Small intestine (tissue), 7 donors: ENCODE data around the gene UBAC1. TPM values are rescaled to one million over a fixed set of nuclear protein-coding genes. Genes with fewer than 3 reads are reported as not detected.
A peak's percentile ranks its signal among the peaks of the same experiment; 100 is the strongest.

Experiments used
- DNase-seq, 2 donors: peaks; one replicate each; pipeline versions ENCODE4 v3.0.0 to v3.0.0-alpha.2; 2013
- FAIRE-seq: peaks from 2 replicates; lab custom pipeline; 2012; peaks lifted over from hg19 to GRCh38; lab: Jason Lieb, UNC
- H3K27ac ChIP-seq, 3 donors: one replicate each; pipeline ENCODE4 v1.5.1; 2013; ENCODE audit warnings: low read length in 2 of 3, mild to moderate bottlenecking in 2 of 3, control low read depth in 1 of 3, inconsistent platforms in 1 of 3, low read depth in 1 of 3, moderate library complexity in 1 of 3
- H3K27me3 ChIP-seq, 3 donors: one replicate each; pipeline ENCODE4 v1.6.1; 2013; ENCODE audit warnings: low read length in 3 of 3, inconsistent platforms in 1 of 3; ENCODE audit not compliant: control insufficient read depth in 3 of 3, insufficient read depth in 3 of 3
- H3K36me3 ChIP-seq, 3 donors: one replicate each; pipeline ENCODE4 v1.6.1; 2013; ENCODE audit warnings: low read length in 3 of 3, inconsistent platforms in 1 of 3, low read depth in 1 of 3, mild to moderate bottlenecking in 1 of 3, moderate library complexity in 1 of 3; ENCODE audit not compliant: control insufficient read depth in 3 of 3, insufficient read depth in 2 of 3
- H3K4me1 ChIP-seq, 3 donors: one replicate each; pipeline ENCODE4 v1.6.1; 2013; ENCODE audit warnings: low read length in 2 of 3, inconsistent platforms in 1 of 3, low read depth in 1 of 3, mild to moderate bottlenecking in 1 of 3, moderate library complexity in 1 of 3; ENCODE audit not compliant: control insufficient read depth in 3 of 3, insufficient read depth in 2 of 3
- H3K4me3 ChIP-seq, 3 donors: one replicate each; pipeline ENCODE4 v1.5.1; 2013; ENCODE audit warnings: low read length in 3 of 3, control low read depth in 1 of 3, inconsistent platforms in 1 of 3, low read depth in 1 of 3, mild to moderate bottlenecking in 1 of 3, moderate library complexity in 1 of 3
- H3K9me3 ChIP-seq, 2 donors: one replicate each; pipeline ENCODE4 v1.6.1; 2013; ENCODE audit warnings: low read depth in 1 of 2, low read length in 1 of 2; ENCODE audit not compliant: control insufficient read depth in 2 of 2, insufficient read depth in 1 of 2
- WGBS, 3 donors: extraction: QIAGEN DNeasy Blood & Tissue Kit; methylation state at CpG; one replicate each; pipeline ENCODE4 v1.1.7; 2013; 5-methylcytosine and 5-hydroxymethylcytosine counted together
- polyA plus RNA-seq, 4 donors: library from polyadenylated mRNA; stranded (reverse) in 3 of 4; unstranded in 1 of 4; fragments of 200-250 nt in 3 of 4; fragments of 120-200 nt in 1 of 4; gene quantifications; one replicate each; pipeline versions ENCODE4 v1.2.1 to v1.2.3, GENCODE V29; 2013
- donor health status: healthy with polysubstance abuse.
- donor health status: control.
- donor health status: control.
- donor health status: Bipolar disorder and iron deficiency.
- donor health status: healthy.

The UBAC1 gene
- polyA plus RNA-seq, 4 donors = 19.9 to 78.5 (median 63.3) TPM

- Histone ChIP-seq H3K27me3 (no peaks in the 10 kb centered on the region), H3K4me1 (peaks cover 2 to 18% (median 15%) of the 10 kb centered on the region in 3 donors), H3K4me3 (no peak overlapping the region), H3K36me3 (peaks cover 6 to 34% (median 11%) of the 10 kb centered on the region in 3 donors), H3K9me3 (peaks cover 0 to 58% of the 10 kb centered on the region in 2 donors), H3K27ac (no peak overlapping the region)
- WGBS, 3 donors = 79 to 98% (median 88%) methylated on average over 2 of the region's 2 CpGs
- FAIRE-seq = no peak
- no peak for DNase-seq
Observed at GRCh38 chr9:135910216-135910615, 51.0 kb downstream of the UBAC1 start.

GRCh38 chr9:135909371-135909770 lies 51.8 kb downstream of the UBAC1 start:
- no peak for DNase-seq
- no peak for FAIRE-seq
- Histone ChIP-seq H3K27ac (no peak overlapping the region), H3K27me3 (no peaks in the 10 kb centered on the region), H3K9me3 (peaks cover 0 to 50% of the 10 kb centered on the region in 2 donors), H3K4me1 (peaks cover 2 to 19% (median 18%) of the 10 kb centered on the region in 3 donors), H3K36me3 (peaks cover 6 to 30% (median 6%) of the 10 kb centered on the region in 3 donors), H3K4me3 (no peak overlapping the region)
- WGBS, 3 donors = 94 to 96% (median 95%) methylated on average over 6 of the region's 6 CpGs

GRCh38 chr9:135908754-135909204 lies 52.4 kb downstream of the UBAC1 start:
- Histone ChIP-seq H3K4me3 (no peak overlapping the region), H3K27ac (no peak overlapping the region), H3K4me1 (peaks cover 2 to 19% (median 18%) of the 10 kb centered on the region in 3 donors), H3K36me3 (peaks cover 5 to 32% (median 6%) of the 10 kb centered on the region in 3 donors), H3K27me3 (no peaks in the 10 kb centered on the region), H3K9me3 (peaks cover 0 to 44% of the 10 kb centered on the region in 2 donors)
- 85 to 93% (median 91%) methylated on average over 12 of the region's 12 CpGs for WGBS, 3 donors
- no peak for FAIRE-seq
- DNase-seq = no peak

GRCh38 chr9:135908093-135908753 lies 53.0 kb downstream of the UBAC1 start:
- Histone ChIP-seq H3K27me3 (no peaks in the 10 kb centered on the region), H3K36me3 (peaks cover 0 to 28% (median 4%) of the 10 kb centered on the region in 3 donors), H3K4me1 (peaks cover 2 to 19% (median 18%) of the 10 kb centered on the region in 3 donors), H3K4me3 (peak overlapping the region; percentile 45 to 77 (median 73)), H3K27ac (peak overlapping the region in 2 of 3 donors; percentile 48 to 52), H3K9me3 (peaks cover 0 to 38% of the 10 kb centered on the region in 2 donors)
- 16 to 22% (median 18%) methylated on average over 41 to 42 of the region's 42 CpGs for WGBS, 3 donors
- no peak for FAIRE-seq
- DNase-seq = no peak

- H3K4me1 ChIP-seq = peaks cover 2 to 19% (median 18%) of the 10 kb centered on the region in 3 donors
- no peak for FAIRE-seq
- 0 to 1% (median 1%) methylated on average over 20 to 91 of the region's 91 CpGs for WGBS, 3 donors
Observed at GRCh38 chr9:135907431-135908092, 53.6 kb downstream of the UBAC1 start, which contains the start of gene CAMSAP1. CAMSAP1 (minus strand) TSS chr9:135907546; CDS start chr9:135907159, 387 bp downstream.

GRCh38 chr9:135907006-135907430 lies 54.2 kb downstream of the UBAC1 start:
- DNase-seq = peak; percentile 6 to 59
- FAIRE-seq = no peak
- Histone ChIP-seq H3K4me3 (peak overlapping the region in 2 of 3 donors; percentile 74 to 95), H3K9me3 (peaks cover 0 to 30% of the 10 kb centered on the region in 2 donors), H3K27me3 (no peaks in the 10 kb centered on the region), H3K36me3 (peaks cover 0 to 24% (median 3%) of the 10 kb centered on the region in 3 donors), H3K27ac (peak overlapping the region in 1 of 3 donors; percentile 49), H3K4me1 (peaks cover 2 to 19% (median 18%) of the 10 kb centered on the region in 3 donors)
- 0 to 1% (median 1%) methylated on average over 19 to 69 of the region's 69 CpGs for WGBS, 3 donors

More at GRCh38 chr9:135907431-135908092, 53.6 kb downstream of the UBAC1 start, which contains the start of gene CAMSAP1:
- Histone ChIP-seq H3K9me3 (peaks cover 0 to 34% of the 10 kb centered on the region in 2 donors), H3K36me3 (peaks cover 0 to 27% (median 3%) of the 10 kb centered on the region in 3 donors), H3K27ac (peak within 1 kb of the TSS in 2 of 3 donors; percentile 49 to 52), H3K4me3 (peak within 1 kb of the TSS; percentile 45 to 95 (median 77)), H3K27me3 (no peaks in the 10 kb centered on the region)
- DNase-seq = peak; percentile 93 to 97

GRCh38 chr9:135906291-135907005 lies 54.7 kb downstream of the UBAC1 start:
- H3K36me3 ChIP-seq = peaks cover 0 to 19% (median 0%) of the 10 kb centered on the region in 3 donors
- 2 to 4% (median 3%) methylated on average over 34 to 70 of the region's 70 CpGs for WGBS, 3 donors
- H3K4me3 ChIP-seq = peak overlapping the region; percentile 42 to 95 (median 74)
- H3K27me3 ChIP-seq = no peaks in the 10 kb centered on the region
- peaks cover 0 to 26% of the 10 kb centered on the region in 2 donors for H3K9me3 ChIP-seq
- FAIRE-seq (no peak), DNase-seq (peak; percentile 24 to 66)
- H3K4me1 ChIP-seq = peaks cover 2 to 19% (median 18%) of the 10 kb centered on the region in 3 donors
- peak overlapping the region in 2 of 3 donors; percentile 24 to 49 for H3K27ac ChIP-seq
